HG03571 (cell line): ENCODE results near the gene LHFPL5.

Source experiments
- ATAC-seq: cut with Tn5 transposase; IDR thresholded peaks from one replicate; pipeline ENCODE4 v1.9.1; 2021; ENCODE audit not compliant: unreplicated experiment

The LHFPL5 gene

GRCh38 chr6:35850208-35850607, 45.1 kb downstream of the LHFPL5 start:
- ATAC-seq = no peak

- no peak for ATAC-seq
These were observed 47.8 kb downstream of the LHFPL5 start for GRCh38 chr6:35852994-35853393.

GRCh38 chr6:35856250-35856649, 51.1 kb downstream of the LHFPL5 start:
- ATAC-seq = no peak

GRCh38 chr6:35857853-35858252, 52.7 kb downstream of the LHFPL5 start:
- no peak for ATAC-seq

GRCh38 chr6:35859367-35859766, 54.2 kb downstream of the LHFPL5 start:
- no peak for ATAC-seq
